SK-N-SH treated with all-trans-retinoic acid at 6 μM for 48 hours (cell line): ENCODE measurements around the gene FAM50A.

Source experiments
- ARNTL ChIP-seq: fragments of 450-650 bp; formaldehyde crosslinking; IDR thresholded peaks from 2 replicates; pipeline ENCODE4 v1.5.0; 2020; ENCODE audit warnings: low read depth, mild to moderate bottlenecking, moderate library complexity, borderline replicate concordance
- ESRRG ChIP-seq: fragments of 250-450 bp; sonication (Bioruptor Pico); IDR thresholded peaks from 2 replicates; pipeline ENCODE4 v1.6.1; 2021; ENCODE audit warnings: mild to moderate bottlenecking
- ISL1 ChIP-seq: fragments of 250-450 bp; sonication (Bioruptor Pico); IDR thresholded peaks from 2 replicates; pipeline ENCODE4 v2.1.2; 2022; ENCODE audit warnings: mild to moderate bottlenecking, moderate library complexity
- OSR1 ChIP-seq: fragments of 250-450 bp; sonication (Bioruptor Pico); IDR thresholded peaks from 2 replicates; pipeline ENCODE4 v1.8.0; 2022; ENCODE audit warnings: moderate library complexity, mild to moderate bottlenecking, inconsistent platforms
- RARB ChIP-seq: fragments of 250-450 bp; sonication (Bioruptor Pico); IDR thresholded peaks from 2 replicates; pipeline ENCODE4 v1.8.0; 2021; ENCODE audit warnings: mild to moderate bottlenecking, moderate library complexity
- TCF4 ChIP-seq: fragments of 250-450 bp; sonication (Bioruptor Pico); IDR thresholded peaks from 2 replicates; pipeline ENCODE4 v1.8.0; 2021; ENCODE audit warnings: mild to moderate bottlenecking, moderate library complexity, borderline replicate concordance
- ZFP3 ChIP-seq: fragments of 250-450 bp; sonication (Bioruptor Pico); IDR thresholded peaks from 2 replicates; pipeline ENCODE4 v1.5.0; 2020; ENCODE audit warnings: mild to moderate bottlenecking, moderate library complexity
- ZNF565 ChIP-seq: fragments of 450-650 bp; formaldehyde crosslinking; conservative IDR thresholded peaks from 2 replicates; pipeline ENCODE4 v1.5.0; 2020; ENCODE audit warnings: low read depth, mild to moderate bottlenecking, moderate library complexity
- ZNF8 ChIP-seq: fragments of 450-650 bp; formaldehyde crosslinking; IDR thresholded peaks from 2 replicates; pipeline ENCODE4 v1.5.0; 2020; ENCODE audit warnings: mild to moderate bottlenecking, moderate library complexity
- TF ChIP-seq, protein P1 (sequence below): fragments of 250-450 bp; sonication (Bioruptor Pico); IDR thresholded peaks from 2 replicates; pipeline ENCODE4 v1.8.0; 2020; ENCODE audit warnings: mild to moderate bottlenecking, moderate library complexity, borderline replicate concordance
- TF ChIP-seq, protein P2 (sequence below): fragments of 250-450 bp; sonication (Bioruptor Pico); IDR thresholded peaks from 2 replicates; pipeline ENCODE4 v1.5.1; 2020; ENCODE audit warnings: low read depth, mild to moderate bottlenecking, moderate library complexity
- TF ChIP-seq, protein P3 (sequence below): fragments of 250-450 bp; sonication (Bioruptor Pico); IDR thresholded peaks from 2 replicates; pipeline ENCODE4 v1.5.0; 2020; ENCODE audit warnings: mild to moderate bottlenecking, moderate library complexity
- TF ChIP-seq, protein P4 (sequence below): fragments of 250-450 bp; sonication (Bioruptor Pico); IDR thresholded peaks from 2 replicates; pipeline ENCODE4 v1.8.0; 2021; ENCODE audit warnings: low read depth, mild to moderate bottlenecking, moderate library complexity, borderline replicate concordance

DNA sequence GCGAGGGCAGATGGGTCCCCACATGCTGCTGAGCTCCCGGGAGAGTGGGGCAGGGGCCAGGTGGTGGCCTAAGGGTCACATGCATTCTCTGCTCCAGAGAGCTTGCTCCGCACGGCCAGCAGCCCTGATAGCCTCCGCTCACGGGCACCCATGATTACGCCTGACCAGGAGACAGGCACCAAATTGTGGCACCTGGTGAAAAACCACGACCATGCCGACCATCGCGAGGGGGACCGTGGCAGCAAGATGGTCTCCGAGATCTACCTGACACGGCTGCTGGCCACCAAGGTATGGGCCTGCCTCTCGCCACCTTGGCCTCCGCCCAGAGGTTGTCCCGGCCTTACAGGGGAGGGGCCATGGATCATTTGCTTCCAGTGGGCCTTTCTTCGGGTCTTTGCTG is 25.9 kb downstream of the FAM50A start:
- TF ChIP-seq ZNF565 (CRISPR knock-in tag) (no peak), ZNF8 (CRISPR knock-in tag) (no peak), ESRRG (CRISPR knock-in tag) (no peak), OSR1 (CRISPR knock-in tag) (no peak), RARB (CRISPR knock-in tag) (no peak), ZFP3 (no peak), ISL1 (CRISPR knock-in tag) (no peak), TCF4 (CRISPR knock-in tag) (no peak), ARNTL (CRISPR knock-in tag) (no peak)
- TF ChIP-seq, protein P1, sequence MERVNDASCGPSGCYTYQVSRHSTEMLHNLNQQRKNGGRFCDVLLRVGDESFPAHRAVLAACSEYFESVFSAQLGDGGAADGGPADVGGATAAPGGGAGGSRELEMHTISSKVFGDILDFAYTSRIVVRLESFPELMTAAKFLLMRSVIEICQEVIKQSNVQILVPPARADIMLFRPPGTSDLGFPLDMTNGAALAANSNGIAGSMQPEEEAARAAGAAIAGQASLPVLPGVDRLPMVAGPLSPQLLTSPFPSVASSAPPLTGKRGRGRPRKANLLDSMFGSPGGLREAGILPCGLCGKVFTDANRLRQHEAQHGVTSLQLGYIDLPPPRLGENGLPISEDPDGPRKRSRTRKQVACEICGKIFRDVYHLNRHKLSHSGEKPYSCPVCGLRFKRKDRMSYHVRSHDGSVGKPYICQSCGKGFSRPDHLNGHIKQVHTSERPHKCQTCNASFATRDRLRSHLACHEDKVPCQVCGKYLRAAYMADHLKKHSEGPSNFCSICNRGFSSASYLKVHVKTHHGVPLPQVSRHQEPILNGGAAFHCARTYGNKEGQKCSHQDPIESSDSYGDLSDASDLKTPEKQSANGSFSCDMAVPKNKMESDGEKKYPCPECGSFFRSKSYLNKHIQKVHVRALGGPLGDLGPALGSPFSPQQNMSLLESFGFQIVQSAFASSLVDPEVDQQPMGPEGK (CRISPR knock-in tag) = no peak
- TF ChIP-seq, protein P2, sequence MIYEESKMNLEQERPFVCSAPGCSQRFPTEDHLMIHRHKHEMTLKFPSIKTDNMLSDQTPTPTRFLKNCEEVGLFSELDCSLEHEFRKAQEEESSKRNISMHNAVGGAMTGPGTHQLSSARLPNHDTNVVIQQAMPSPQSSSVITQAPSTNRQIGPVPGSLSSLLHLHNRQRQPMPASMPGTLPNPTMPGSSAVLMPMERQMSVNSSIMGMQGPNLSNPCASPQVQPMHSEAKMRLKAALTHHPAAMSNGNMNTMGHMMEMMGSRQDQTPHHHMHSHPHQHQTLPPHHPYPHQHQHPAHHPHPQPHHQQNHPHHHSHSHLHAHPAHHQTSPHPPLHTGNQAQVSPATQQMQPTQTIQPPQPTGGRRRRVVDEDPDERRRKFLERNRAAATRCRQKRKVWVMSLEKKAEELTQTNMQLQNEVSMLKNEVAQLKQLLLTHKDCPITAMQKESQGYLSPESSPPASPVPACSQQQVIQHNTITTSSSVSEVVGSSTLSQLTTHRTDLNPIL (CRISPR knock-in tag) = no peak
- TF ChIP-seq, protein P3, sequence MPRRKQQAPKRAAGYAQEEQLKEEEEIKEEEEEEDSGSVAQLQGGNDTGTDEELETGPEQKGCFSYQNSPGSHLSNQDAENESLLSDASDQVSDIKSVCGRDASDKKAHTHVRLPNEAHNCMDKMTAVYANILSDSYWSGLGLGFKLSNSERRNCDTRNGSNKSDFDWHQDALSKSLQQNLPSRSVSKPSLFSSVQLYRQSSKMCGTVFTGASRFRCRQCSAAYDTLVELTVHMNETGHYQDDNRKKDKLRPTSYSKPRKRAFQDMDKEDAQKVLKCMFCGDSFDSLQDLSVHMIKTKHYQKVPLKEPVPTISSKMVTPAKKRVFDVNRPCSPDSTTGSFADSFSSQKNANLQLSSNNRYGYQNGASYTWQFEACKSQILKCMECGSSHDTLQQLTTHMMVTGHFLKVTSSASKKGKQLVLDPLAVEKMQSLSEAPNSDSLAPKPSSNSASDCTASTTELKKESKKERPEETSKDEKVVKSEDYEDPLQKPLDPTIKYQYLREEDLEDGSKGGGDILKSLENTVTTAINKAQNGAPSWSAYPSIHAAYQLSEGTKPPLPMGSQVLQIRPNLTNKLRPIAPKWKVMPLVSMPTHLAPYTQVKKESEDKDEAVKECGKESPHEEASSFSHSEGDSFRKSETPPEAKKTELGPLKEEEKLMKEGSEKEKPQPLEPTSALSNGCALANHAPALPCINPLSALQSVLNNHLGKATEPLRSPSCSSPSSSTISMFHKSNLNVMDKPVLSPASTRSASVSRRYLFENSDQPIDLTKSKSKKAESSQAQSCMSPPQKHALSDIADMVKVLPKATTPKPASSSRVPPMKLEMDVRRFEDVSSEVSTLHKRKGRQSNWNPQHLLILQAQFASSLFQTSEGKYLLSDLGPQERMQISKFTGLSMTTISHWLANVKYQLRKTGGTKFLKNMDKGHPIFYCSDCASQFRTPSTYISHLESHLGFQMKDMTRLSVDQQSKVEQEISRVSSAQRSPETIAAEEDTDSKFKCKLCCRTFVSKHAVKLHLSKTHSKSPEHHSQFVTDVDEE = no peak
- TF ChIP-seq, protein P4, sequence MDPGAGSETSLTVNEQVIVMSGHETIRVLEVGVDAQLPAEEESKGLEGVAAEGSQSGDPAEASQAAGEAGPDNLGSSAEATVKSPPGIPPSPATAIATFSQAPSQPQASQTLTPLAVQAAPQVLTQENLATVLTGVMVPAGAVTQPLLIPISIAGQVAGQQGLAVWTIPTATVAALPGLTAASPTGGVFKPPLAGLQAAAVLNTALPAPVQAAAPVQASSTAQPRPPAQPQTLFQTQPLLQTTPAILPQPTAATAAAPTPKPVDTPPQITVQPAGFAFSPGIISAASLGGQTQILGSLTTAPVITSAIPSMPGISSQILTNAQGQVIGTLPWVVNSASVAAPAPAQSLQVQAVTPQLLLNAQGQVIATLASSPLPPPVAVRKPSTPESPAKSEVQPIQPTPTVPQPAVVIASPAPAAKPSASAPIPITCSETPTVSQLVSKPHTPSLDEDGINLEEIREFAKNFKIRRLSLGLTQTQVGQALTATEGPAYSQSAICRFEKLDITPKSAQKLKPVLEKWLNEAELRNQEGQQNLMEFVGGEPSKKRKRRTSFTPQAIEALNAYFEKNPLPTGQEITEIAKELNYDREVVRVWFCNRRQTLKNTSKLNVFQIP (CRISPR knock-in tag) = no peak
